HG03571 (cell line): ENCODE results near the gene CRYL1.

Source experiments
- ATAC-seq: cut with Tn5 transposase; IDR thresholded peaks from one replicate; pipeline ENCODE4 v1.9.1; 2021; ENCODE audit not compliant: unreplicated experiment

The CRYL1 gene

DNA sequence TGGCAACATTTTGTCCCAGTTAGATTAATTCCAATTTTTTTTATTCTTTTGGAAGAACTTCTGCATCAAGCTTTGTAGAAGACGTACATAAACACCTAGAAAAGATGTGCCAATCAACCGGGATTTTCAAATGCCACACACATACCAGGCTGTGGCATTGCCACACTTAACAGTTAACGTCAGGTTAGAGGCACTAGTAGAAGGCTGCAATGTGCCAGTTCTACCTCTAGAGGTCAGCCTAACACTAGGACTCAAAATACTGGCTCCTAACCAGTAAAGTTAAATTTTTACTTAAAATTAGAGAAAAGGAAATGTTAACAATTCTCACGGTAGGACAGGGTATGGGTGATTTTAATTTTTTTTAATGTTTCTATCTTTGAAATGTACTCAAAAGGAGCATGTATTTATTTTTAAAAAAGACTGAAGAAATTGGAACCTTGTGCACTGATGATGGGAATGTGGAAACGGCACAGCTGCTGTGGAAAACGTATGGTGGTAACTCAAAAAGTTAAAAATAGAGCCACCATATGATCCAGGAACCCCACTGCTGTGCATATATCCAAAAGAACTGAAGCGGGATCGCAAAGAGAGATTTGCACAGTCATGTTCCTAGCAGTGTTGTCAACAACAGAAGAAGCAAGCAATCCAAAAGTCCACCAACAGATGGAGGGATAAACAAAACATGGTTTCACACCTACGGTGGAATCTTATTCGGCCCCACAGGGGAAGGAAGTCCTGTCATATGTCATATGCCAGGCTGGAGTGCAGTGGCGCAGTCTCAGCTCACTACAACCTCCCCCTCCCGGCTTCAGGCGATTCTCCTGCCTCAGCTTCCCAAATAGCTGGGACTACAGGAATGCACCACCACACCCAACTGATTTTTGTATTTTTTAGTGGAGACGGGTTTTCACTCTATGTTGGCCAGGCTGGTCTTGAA lies 30.3 kb downstream of the CRYL1 start:
- ATAC-seq = no peak

DNA sequence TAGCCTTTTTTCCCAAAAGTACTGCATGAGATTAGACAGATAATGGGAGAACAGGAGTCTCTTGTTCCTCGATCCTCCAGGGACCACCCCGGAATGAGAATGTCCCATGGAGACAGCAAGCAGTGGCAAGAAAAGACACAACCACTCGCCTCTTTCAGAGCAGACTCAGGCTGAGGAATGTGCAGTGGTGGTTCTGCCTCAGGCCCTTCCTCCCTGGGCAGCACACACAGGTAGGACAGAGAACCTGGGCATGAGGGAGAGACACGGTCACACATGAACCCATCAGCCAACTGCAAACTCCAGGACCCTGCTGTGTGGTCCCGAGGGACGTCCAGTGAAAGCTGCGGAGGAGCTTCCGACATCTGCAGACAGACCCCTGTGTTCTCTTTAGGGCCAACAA lies 31.0 kb downstream of the CRYL1 start:
- no peak for ATAC-seq

DNA sequence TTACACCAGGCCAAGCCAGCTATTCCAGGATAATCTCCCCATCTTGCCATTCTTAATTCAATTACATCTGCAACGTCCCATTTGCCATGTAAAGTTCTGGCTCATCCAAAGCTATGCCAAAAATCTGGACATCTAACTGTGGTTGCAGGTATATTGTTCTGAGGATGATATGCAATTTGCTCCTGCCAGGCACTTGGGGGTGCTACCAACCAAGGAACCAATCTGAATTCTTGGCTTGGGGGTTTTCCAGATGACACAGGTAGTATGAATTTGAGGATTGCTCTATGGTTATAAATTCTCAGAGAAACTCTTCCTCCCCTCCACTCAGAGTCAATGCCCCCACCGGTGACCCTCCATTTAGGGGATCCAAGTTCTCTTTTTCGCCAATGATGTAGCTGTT lies 33.0 kb downstream of the CRYL1 start:
- no peak for ATAC-seq

DNA sequence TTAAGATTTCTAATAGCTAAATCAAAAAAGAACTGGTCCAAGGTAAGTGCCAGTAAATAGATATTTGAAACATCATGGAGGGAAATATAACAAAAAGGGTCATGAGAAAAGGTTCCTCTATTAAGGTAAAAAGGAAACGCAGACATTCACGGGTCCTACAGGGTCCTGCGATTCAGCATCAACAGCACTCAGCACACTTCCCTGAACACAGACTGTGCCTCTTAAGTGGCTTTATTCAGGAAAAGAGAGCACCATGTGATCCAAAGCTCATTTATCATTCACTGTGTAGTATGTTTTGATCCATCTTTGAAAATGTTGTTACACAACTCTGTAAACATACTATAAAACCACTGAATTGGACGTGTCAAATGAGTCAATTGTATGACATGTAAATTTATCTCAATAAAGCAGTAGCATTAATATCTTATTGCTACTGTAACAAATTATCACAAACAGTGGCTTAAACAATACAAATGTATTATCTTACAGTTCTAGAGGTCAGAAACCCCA lies 33.7 kb downstream of the CRYL1 start:
- ATAC-seq = no peak

DNA sequence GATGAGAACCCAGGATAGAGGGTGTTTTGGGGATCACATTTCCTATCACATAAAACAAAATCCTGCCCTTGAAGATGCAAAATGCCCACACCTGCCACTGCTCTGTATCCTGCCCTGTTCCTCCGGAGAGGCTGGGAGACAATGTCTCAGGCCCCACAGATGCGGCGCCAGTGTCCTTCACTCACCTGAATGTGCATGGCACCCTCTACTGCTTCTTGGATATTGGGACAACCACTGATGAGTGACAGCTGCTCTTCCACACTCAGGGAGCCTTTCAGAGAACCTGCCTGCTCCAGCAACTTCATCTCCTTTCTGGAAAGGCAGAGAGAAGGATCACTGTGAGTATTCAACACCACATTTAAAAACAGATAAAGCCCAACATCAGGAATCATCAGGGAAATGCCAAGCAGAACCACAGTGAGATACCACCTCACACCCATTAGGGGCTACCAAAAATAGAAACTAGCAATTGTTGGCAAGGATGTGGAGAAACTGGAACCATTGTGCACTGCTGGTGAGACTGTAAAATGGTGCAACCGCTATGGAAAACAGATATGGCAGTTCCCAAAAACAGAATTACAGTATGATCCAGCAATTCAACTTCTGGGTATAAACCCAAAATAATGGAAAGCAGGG lies 36.4 kb downstream of the CRYL1 start:
- ATAC-seq = no peak

DNA sequence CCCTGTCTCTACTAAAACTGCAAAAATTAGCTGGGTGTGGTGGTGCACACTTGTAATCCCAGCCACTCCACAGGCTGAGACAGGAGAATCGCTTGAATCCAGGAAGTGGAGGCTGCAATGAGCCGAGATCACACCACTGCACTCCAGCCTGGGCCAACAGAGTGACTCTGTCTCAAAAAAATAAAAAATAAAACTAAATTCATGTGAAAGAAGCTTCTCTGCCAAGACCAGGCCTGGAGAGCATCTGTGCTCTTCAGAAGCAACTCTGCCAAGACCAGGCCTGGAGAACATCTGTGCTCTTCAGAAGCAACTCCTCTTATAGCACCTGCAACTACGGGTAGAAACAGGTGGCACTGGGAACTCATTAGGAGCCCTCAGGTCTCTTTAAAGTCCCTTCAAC lies 37.7 kb downstream of the CRYL1 start:
- no peak for ATAC-seq

DNA sequence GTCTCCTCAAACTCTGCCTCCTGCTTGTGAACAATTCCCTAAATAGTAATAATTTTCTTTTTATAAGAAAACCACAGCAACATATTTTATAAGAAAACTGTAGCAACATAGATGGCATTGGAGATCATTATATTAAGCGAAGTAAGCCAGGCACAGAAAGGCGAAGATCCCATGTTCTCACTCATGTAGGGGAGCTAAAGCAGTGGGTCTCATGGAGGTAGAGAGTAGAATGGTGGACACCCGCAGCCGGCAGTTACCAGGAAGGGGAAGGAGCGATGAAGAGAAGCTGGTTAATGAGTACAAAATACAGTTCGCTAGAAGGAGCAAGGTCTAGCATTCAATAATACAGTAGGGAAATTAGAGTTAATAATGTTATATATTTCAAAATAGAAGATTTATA lies 42.9 kb downstream of the CRYL1 start:
- no peak for ATAC-seq

DNA sequence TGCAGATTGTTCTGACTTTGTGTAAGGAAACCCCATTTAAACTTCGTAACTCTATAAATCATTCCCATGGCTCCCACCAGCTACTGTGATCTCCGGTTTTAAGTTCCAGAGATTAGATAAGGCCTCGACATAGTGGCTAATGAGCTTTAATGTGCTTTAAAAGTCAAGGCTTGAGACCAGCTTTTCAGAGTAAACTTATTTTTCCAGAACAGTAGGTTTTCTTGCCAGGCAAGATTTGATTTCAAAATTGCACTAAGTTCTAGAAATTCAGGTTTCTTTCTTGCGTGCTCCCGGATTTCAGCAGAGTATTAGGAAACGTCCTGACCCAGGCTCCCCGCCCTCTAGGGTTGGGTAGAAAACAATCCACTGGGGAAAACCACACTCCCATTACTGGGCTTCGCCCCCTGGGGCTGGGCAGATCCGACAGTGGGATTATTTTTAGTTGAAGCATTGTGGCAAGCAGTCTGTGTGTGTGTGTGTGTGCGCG lies 43.3 kb downstream of the CRYL1 start:
- ATAC-seq = no peak

DNA sequence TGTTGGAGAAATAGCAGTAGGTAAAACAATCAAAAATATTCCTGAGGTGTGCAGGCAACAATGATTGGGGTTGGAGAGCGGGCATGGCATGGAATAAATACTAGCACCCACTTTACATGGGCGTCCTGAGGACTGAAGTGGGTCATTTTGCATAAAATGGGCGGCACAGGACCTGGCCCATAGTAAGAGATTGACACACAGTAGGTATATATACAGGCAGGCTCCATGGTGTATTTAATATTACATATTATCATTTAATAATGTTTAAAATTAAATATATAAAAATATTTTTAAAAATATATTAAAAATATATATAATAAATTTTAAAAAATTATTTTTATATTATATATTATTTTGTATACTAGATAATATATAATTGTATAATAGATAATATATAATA lies 48.3 kb downstream of the CRYL1 start:
- ATAC-seq = no peak

DNA sequence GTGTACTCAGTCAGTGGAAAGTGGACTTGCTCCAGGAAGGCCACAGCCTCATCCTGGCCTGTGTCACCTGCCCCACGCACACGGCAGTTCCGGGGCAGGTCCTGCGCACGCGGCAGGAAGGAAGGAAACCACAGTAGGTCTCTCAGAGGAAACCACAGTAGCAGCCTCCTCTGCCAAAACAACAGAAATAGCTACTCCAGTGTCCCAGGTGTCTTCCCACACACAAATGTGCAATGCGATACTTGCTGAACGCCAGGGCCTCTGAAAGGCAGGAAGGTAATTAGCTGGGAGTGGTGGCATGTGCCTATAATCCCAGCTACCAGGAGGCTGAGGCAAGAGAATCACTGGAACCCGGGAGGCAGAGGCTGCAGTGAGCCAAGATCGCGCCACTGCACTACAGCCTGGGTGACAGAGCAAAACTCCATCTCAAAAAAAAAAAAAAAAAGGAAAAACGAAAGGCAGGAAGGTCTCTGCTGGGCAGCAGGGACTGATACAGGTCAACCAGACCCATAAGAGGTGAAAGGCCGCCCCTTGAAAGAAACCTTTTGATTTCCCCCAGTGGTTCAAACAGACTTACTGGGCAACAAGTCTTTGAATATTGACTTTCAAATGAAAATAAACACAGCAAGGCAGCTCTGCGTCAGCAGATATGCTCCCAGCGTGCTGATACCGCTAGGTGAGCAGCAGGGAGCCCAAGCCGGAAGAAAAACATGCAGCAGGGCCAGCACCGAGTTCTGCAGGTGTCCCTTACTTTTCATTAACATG lies 49.5 kb downstream of the CRYL1 start:
- ATAC-seq = peak; percentile 87

DNA sequence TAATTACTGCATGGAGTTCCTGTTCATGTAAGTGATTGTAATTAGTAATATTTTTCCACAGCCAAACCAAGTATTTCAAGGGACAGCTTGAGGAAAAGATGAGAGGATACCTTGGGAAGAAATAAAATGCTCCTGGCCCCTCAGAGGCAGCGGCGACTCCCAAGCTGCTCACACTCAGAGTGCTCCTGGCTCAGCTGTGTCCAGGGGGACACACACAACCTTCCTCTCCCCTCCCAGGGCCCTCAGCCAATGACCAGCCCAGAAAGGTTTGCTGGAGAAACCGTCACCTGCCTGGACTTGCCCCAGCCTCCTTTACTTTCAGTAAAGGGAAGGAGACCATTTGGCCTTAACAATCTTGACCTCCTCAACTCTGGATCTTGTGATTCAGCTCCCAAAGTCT lies 51.1 kb downstream of the CRYL1 start:
- no peak for ATAC-seq

DNA sequence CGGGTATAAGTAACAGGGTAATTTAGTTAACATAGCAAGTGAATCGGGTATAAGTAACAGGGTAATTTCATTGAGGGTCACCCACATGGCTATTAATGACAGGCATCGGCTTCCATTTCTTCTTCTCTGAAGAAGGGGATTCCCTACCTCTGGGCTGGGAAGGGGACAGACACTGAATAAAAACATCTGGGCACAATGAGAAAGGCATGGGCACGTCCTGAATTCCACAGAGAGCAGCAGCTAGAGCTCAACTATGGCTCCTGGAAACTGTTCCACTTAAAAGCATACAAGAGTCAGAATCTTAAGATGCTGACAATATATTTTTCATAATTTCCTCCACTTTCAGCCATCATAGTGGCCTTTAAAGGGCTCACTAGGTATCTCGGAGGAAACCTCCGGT lies 51.8 kb downstream of the CRYL1 start:
- no peak for ATAC-seq

DNA sequence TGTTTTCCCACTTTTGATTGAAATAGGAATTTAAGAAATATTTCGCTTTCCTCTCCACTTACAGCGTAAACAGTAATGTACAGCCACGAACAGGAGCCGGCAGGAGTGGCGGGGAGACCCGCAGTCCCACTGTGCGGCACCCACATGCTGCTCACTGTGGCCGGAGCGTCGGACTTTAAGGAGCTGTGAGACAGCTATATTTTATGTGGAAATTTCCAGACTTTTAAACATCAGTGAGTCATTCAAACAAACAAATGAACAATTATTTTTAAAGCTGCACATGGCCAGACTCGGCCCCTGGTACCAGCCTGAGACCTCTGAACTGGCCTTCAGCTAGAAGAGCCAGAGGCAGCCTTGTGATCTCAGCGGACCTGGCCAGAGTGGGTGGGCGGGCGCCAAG lies 52.5 kb downstream of the CRYL1 start:
- ATAC-seq = no peak

DNA sequence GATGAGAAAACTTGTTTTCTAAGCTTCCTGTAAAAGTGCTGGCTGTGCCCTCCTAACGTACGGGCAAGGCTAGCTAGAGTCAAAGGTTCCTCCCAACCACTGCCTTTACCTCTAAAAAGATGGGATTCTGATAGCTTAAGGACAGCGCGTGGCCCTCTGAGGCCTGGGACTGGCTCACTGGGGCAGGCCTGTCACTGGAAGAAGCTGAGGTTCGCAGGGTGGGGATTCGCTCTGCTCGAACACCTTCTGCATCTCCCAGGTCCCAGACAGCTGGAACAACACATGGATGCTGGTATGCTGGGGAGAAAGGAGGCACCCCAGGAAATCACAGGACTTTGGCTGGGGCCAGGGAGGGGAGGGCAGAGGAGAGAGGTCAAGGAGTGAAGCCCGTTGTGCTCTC lies 53.1 kb downstream of the CRYL1 start:
- ATAC-seq = no peak

DNA sequence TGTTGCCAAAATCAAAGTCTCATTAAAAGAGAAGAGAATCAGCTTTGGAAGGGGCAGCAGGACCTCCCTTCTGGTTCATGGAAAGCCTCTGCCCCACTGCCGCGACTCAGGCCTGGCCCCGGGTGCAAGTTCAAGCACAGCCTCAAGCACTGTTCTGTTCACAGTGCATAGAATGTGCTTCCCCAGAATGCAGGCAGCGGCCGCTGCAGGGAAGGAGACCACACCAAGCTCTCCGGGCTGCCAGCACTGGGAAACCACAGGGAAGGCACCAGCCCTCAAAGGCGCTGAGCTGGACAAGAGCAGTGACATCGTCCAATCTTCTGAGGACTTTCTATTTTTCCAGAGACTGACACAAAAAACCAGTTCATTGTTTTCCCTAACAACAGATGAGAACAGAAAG lies 55.5 kb downstream of the CRYL1 start:
- ATAC-seq = no peak

DNA sequence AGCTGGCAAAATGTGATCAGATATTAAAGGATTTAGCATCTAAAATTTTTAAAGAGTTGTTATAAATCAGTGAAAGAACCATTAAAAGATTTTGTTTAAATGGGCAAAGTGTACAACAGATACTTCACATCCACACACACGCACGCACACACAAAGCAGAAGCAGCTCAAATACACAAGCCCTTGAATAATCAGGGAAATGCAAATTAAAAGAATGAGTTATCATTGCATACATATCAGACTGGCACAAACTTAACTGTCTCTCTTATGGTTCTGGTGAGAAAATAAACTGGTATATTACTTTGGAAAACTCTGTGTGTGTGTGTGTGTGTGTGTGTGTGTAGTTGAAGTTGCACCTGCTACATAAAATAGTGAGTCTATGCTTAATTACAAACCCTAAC lies 59.3 kb downstream of the CRYL1 start:
- ATAC-seq = no peak

DNA sequence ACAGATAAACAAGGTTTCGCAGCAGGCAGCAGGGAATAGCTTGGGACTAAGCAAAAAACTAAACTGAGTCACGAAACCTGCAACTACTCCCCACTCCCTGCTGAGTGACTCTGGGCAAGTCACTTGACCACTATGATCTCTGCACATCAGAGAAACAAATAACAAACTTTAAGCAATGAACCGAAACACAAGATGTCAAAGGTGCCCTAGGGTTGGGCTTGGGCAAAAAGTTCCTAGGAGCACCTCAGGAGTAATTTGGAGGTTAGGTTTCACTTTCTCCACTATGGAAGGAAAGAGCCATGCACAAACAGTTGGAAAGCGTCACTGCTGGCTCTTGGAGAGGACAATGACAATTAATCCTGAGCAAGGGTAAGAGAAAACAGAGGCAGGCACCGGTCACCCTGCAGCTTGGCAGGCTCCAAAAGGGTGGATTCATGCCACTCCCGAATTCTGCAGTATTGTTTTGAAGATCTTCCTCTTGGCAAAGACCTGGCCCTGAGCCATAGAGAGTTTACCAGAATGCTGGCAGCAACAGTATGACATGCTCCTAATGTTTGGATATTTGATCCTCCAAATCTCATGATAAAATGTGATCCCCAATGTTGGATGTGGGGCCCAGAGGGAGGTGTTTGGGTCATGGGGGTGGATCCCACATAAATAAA lies 60.3 kb downstream of the CRYL1 start:
- no peak for ATAC-seq

DNA sequence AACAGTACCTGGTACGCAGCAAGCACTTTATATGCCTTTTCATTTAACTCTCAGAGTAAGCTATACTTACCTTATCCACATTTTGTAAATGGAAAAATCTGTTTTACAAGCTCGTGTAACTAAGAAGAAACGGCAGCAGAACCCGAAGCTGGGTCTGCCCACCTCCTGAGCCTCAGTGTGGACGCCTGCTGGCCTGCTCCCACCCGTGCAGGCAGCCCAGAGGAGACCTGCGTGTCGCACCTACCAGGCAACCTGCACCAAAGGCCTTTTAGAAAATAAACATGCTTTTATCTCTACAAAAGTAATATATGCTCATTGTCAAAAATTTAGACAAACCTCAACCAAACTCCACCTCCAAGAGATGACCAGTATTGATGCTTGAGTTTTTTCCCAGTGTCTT lies 62.7 kb downstream of the CRYL1 start:
- no peak for ATAC-seq

DNA sequence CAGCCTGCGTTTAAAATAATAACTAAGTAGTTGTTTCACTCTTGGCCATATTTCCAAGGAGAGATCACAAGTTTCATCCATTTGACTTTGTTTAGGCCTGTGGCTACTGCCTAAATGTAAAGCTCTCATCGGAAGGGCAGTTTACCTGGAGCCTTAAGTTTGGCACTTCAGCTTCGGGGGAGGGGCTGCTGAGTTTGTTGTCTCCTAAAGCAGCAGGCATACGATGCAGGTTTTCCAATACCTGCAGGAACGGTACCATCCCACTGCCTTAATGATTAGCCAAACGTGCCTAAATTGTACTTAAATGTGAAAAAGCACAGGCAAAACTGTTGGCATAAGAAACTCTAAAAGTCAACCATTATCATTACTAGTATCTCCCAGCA lies 63.1 kb downstream of the CRYL1 start:
- ATAC-seq = no peak

DNA sequence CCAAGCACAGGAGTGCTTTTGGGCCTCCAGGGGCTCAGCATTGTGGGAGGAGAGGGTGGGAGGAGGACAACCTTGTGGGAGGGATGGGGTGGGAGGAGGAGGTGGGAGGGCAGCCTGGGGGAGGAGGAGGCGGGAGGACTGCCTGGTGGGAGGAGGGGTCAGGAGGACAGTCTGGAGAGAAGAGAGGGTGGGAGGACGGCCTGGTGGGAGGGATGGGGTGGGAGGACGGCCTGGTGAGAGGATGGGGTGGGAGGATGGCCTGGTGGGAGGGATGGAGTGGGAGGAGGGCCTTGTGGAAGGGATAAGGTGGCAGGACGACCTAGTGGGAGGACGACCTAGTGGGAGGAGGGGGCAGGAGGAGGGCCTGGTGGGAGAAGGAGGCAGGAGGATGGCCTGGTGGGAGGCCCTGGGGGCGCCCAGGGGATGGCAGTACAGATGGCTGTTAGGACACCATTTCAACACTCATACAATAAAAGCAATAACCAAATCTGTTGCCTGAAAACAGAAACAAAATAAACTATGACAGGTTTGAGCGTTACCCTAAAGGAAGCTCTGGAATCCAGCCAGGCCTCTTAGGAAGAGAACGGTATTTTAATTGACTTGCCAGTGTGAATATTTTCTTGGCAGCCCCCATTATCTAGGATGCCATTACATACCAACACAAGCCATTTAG lies 63.7 kb downstream of the CRYL1 start:
- no peak for ATAC-seq
